Memory B cell (primary cell): ENCODE data around the gene TOMM40.

Source experiments
- ATAC-seq: fragments of 150-1000 bp; cut with Tn5 transposase; 2 replicates; pipeline ENCODE4 v1.10.0; 2021; ENCODE audit warnings: low read depth, mild to moderate bottlenecking, moderate library complexity
- DNase-seq, 2 donors: peaks; one replicate each; pipeline ENCODE4 v3.0.0; 2022; ENCODE audit warnings: low spot score in 2 of 2
- H3K27ac Mint-ChIP-seq: one replicate; pipeline ENCODE4 v1.8.0; 2022; ENCODE audit warnings: mild to moderate bottlenecking, moderate library complexity, mixed read lengths
- H3K27me3 Mint-ChIP-seq: one replicate; pipeline ENCODE4 v1.8.0; 2022; ENCODE audit warnings: mixed read lengths
- H3K36me3 Mint-ChIP-seq: one replicate; pipeline ENCODE4 v1.8.0; 2022; ENCODE audit warnings: mild to moderate bottlenecking, mixed read lengths
- H3K4me1 Mint-ChIP-seq: one replicate; pipeline ENCODE4 v1.8.0; 2022; ENCODE audit warnings: mixed read lengths
- H3K4me3 Mint-ChIP-seq: one replicate; pipeline ENCODE4 v1.8.0; 2022; ENCODE audit warnings: mild to moderate bottlenecking, moderate library complexity, mixed read lengths
- H3K9me3 Mint-ChIP-seq: one replicate; pipeline ENCODE4 v1.8.0; 2022; ENCODE audit warnings: mixed read lengths

TOMM40 gene

GRCh38 chr19:44948237-44948636, 57.2 kb downstream of the TOMM40 start:
- DNase-seq (no peak), ATAC-seq (no peak)
- Mint-ChIP-seq H3K9me3 (no peaks in the 10 kb centered on the region), H3K27me3 (no peaks in the 10 kb centered on the region), H3K4me3 (no peak overlapping the region), H3K36me3 (no peaks in the 10 kb centered on the region), H3K4me1 (peaks cover 6% of the 10 kb centered on the region), H3K27ac (no peak overlapping the region)

- ATAC-seq (no peak), DNase-seq (no peak)
- H3K36me3 Mint-ChIP-seq = no peaks in the 10 kb centered on the region
These were observed 57.8 kb downstream of the TOMM40 start for GRCh38 chr19:44948763-44949374.

GRCh38 chr19:44949550-44949949, 58.5 kb downstream of the TOMM40 start:
- Mint-ChIP-seq H3K36me3 (no peaks in the 10 kb centered on the region), H3K27me3 (no peaks in the 10 kb centered on the region), H3K4me3 (no peak overlapping the region), H3K4me1 (peaks cover 2% of the 10 kb centered on the region), H3K9me3 (no peaks in the 10 kb centered on the region), H3K27ac (no peak overlapping the region)
- ATAC-seq (no peak), DNase-seq (no peak)

More at GRCh38 chr19:44948763-44949374, 57.8 kb downstream of the TOMM40 start:
- Mint-ChIP-seq H3K27me3 (no peaks in the 10 kb centered on the region), H3K27ac (no peak overlapping the region), H3K4me3 (no peak overlapping the region), H3K9me3 (no peaks in the 10 kb centered on the region), H3K4me1 (peaks cover 4% of the 10 kb centered on the region)

GRCh38 chr19:44951179-44952159, 60.4 kb downstream of the TOMM40 start:
- no peak for ATAC-seq
- Mint-ChIP-seq H3K36me3 (no peaks in the 10 kb centered on the region), H3K27ac (no peak overlapping the region), H3K9me3 (no peaks in the 10 kb centered on the region), H3K4me1 (peaks cover 12% of the 10 kb centered on the region), H3K27me3 (no peaks in the 10 kb centered on the region), H3K4me3 (no peak overlapping the region)
- peak; percentile 59 to 79 for DNase-seq
